GM21723 (cell line): ENCODE measurements around the gene TASP1.
"Not testable (repeated sequence)": the region's sequence is repeated elsewhere in the genome, so short reads cannot be mapped to it uniquely, and the experiment has no call there.

Experiments used
- ATAC-seq: cut with Tn5 transposase; IDR thresholded peaks from one replicate; pipeline ENCODE4 v1.9.1; 2021; ENCODE audit warnings: mild to moderate bottlenecking, moderate library complexity; ENCODE audit not compliant: unreplicated experiment

Gene TASP1

GRCh38 chr20:13403453-13403852 lies 235.3 kb downstream of the TASP1 start:
- ATAC-seq = no peak

GRCh38 chr20:13402986-13403385 lies 235.7 kb downstream of the TASP1 start:
- ATAC-seq = no peak

- ATAC-seq = no peak
Observed at GRCh38 chr20:13402171-13402760, 236.5 kb downstream of the TASP1 start.

GRCh38 chr20:13401596-13401995 lies 237.1 kb downstream of the TASP1 start:
- no peak for ATAC-seq

- no peak for ATAC-seq
Observed at GRCh38 chr20:13400453-13400852, 238.3 kb downstream of the TASP1 start.

GRCh38 chr20:13397300-13397724 lies 241.4 kb downstream of the TASP1 start:
- peak; percentile 53 for ATAC-seq

- ATAC-seq = no peak
Observed at GRCh38 chr20:13396826-13397225, 241.9 kb downstream of the TASP1 start.

GRCh38 chr20:13396022-13396421 lies 242.7 kb downstream of the TASP1 start:
- no peak for ATAC-seq

GRCh38 chr20:13395232-13395631 lies 243.5 kb downstream of the TASP1 start:
- no peak for ATAC-seq

- ATAC-seq = no peak
Observed at GRCh38 chr20:13392391-13392790, 246.3 kb downstream of the TASP1 start.

GRCh38 chr20:13389115-13389514 lies 249.6 kb downstream of the TASP1 start:
- no peak for ATAC-seq

- ATAC-seq = no peak
Observed at GRCh38 chr20:13384132-13384531, 254.6 kb downstream of the TASP1 start.

GRCh38 chr20:13382786-13383185 lies 255.9 kb downstream of the TASP1 start:
- no peak for ATAC-seq

- ATAC-seq = not testable (repeated sequence)
Observed at GRCh38 chr20:13380497-13381229, 258.1 kb downstream of the TASP1 start.

- ATAC-seq = no peak
Observed at GRCh38 chr20:13373400-13373799, 265.3 kb downstream of the TASP1 start.

- ATAC-seq = no peak
Observed at GRCh38 chr20:13364278-13365170, 274.2 kb downstream of the TASP1 start.

GRCh38 chr20:13363473-13363872 lies 275.3 kb downstream of the TASP1 start:
- ATAC-seq = no peak

GRCh38 chr20:13362165-13362564 lies 276.6 kb downstream of the TASP1 start:
- ATAC-seq = not testable (repeated sequence)

GRCh38 chr20:13358936-13359335 lies 279.8 kb downstream of the TASP1 start:
- not testable (repeated sequence) for ATAC-seq

- not testable (repeated sequence) for ATAC-seq
Observed at GRCh38 chr20:13357782-13358181, 280.9 kb downstream of the TASP1 start.

- ATAC-seq = no peak
Observed at GRCh38 chr20:13356591-13356990, 282.1 kb downstream of the TASP1 start.
